ENCODE measurements around the gene STRN. TPM values are rescaled to one million over a fixed set of nuclear protein-coding genes. Genes with fewer than 3 reads are reported as not detected.

Gene STRN
- total RNA-seq, 2 experiments from 2014 or later: 16.1 to 32.6 TPM

- ChIA-PET CTCF (ENCODE audit: unreplicated experiment) (no interaction called here), POLR2A (interaction anchor here (0.5 kb wide), 1 partner anchor 128 kb away, joined by 6 read pairs; no protein-coding TSS in a partner anchor)
- no peak for TF ChIP-seq EZH2phosphoT487 (IDR thresholded peaks at IDR 0.05; ENCODE audit: borderline replicate concordance, low read depth, low read length)
- TF ChIP-seq CTCF (conservative IDR thresholded peaks at IDR 0.05; ENCODE audit: low read length): no peak
These were observed 84.5 kb downstream of the STRN start for GRCh38 chr2:36881816-36882215.

DNA sequence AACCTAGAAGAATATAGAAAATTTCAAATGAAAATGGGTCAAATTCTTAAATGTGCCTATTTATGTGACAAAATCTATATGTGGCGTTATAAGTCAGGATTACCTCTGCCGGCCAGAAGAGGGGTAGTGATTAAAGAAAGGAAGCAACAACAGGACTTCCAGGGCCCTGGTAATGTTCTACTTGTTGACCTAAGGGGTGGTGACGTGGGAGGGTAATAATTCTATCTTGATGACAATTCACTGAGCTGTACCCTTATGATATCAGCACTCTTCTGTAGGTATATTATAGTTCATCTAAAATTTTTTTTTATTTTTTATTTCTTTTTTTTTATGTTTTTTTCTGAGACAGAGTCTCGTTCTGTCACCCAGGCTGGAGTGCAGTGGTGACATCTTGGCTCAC is 87.9 kb downstream of the STRN start:
- Histone ChIP-seq H3K4me1 (ENCODE audit: insufficient read depth, low read length, poor library complexity, severe bottlenecking) (no peaks in the 10 kb centered on the region), H3K79me2 (ENCODE audit: insufficient read depth, low read depth, low read length) (no peaks in the 10 kb centered on the region), H2AFZ (ENCODE audit: low read length) (no peak overlapping the region), H3K9me2 (ENCODE audit: insufficient read depth, low read length) (no peaks in the 10 kb centered on the region), H3K27ac (ENCODE audit: low read depth, low read length, poor library complexity, severe bottlenecking) (no peak overlapping the region), H3K36me3 (ENCODE audit: insufficient read depth, low read length) (peaks cover 48% of the 10 kb centered on the region), H4K20me1 (ENCODE audit: insufficient read depth, low read length) (no peaks in the 10 kb centered on the region), H3K4me2 (ENCODE audit: low read length) (no peak overlapping the region), H3K9me3 (ENCODE audit: low read length) (no peaks in the 10 kb centered on the region), H3K4me3 (ENCODE audit: low read depth, low read length, poor library complexity, severe bottlenecking) (no peak overlapping the region)
- POLR2A ChIA-PET: no interaction called here
- TF ChIP-seq CTCF (conservative IDR thresholded peaks at IDR 0.05; ENCODE audit: low read length): no peak
- no peak for TF ChIP-seq EZH2phosphoT487 (IDR thresholded peaks at IDR 0.05; ENCODE audit: borderline replicate concordance, low read depth, low read length)
- BruUV-seq (replicated peaks): no TSS peak
- intact Hi-C loops (cut with micrococcal nuclease; ENCODE audit: unreplicated experiment): no loop called here
- DNase-seq (ENCODE audit: low spot score): no peak
- CTCF ChIA-PET (ENCODE audit: unreplicated experiment): no interaction called here

More at GRCh38 chr2:36881816-36882215, 84.5 kb downstream of the STRN start:
- DNase-seq (ENCODE audit: low spot score): no peak
- no peak overlapping the region for H3K27ac ChIP-seq (ENCODE audit: low read depth, low read length, poor library complexity, severe bottlenecking)
- no peaks in the 10 kb centered on the region for H4K20me1 ChIP-seq (ENCODE audit: insufficient read depth, low read length)
- peaks cover 36% of the 10 kb centered on the region for H3K36me3 ChIP-seq (ENCODE audit: insufficient read depth, low read length)
- BruUV-seq (replicated peaks): no TSS peak
- H3K4me3 ChIP-seq (ENCODE audit: low read depth, low read length, poor library complexity, severe bottlenecking): no peak overlapping the region
- no peaks in the 10 kb centered on the region for H3K79me2 ChIP-seq (ENCODE audit: insufficient read depth, low read depth, low read length)
- H3K4me2 ChIP-seq (ENCODE audit: low read length): no peak overlapping the region
- intact Hi-C loops (cut with micrococcal nuclease; ENCODE audit: unreplicated experiment): no loop called here
- H3K9me3 ChIP-seq (ENCODE audit: low read length): no peaks in the 10 kb centered on the region
- no peaks in the 10 kb centered on the region for H3K4me1 ChIP-seq (ENCODE audit: insufficient read depth, low read length, poor library complexity, severe bottlenecking)
- H2AFZ ChIP-seq (ENCODE audit: low read length): no peak overlapping the region
- no peaks in the 10 kb centered on the region for H3K9me2 ChIP-seq (ENCODE audit: insufficient read depth, low read length)

DNA sequence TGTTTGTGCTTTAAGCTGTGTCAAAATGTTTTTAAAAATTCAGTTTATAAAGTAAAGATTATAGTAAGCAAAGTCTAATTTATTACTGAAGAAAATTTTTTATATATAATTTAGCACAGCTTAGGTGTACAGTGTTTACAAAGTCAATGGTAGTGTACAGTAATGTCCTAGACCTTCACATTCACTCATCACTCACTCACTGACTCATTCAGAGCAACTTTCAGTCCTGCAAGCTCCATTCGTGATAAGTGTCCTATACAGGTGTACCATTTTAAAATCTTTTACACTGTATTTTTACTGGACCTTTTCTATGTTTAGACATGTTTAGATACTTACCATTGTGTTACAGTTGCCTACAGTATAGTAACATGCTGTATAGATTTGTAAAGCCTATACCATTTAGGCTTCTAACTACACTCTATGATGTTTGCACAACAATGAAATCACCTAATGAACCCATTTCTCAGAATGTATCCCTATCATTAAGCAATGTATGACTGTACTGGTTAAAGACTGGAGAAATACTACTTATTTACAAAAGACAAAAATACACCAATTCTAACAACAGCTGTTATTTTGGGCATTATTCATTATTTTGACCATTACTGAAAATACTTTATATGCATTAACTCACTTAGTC is 95.1 kb downstream of the STRN start:
- POLR2A ChIA-PET: interaction anchor here (0.5 to 1.8 kb wide), 3 partner anchors 22 to 738 kb away, joined by 3 to 9 read pairs (median 3); no protein-coding TSS in a partner anchor
- no peak for DNase-seq (ENCODE audit: low spot score)
- Histone ChIP-seq H3K36me3 (ENCODE audit: insufficient read depth, low read length) (peaks cover 89% of the 10 kb centered on the region), H3K4me2 (ENCODE audit: low read length) (no peak overlapping the region), H4K20me1 (ENCODE audit: insufficient read depth, low read length) (no peaks in the 10 kb centered on the region), H3K9me3 (ENCODE audit: low read length) (no peaks in the 10 kb centered on the region), H3K79me2 (ENCODE audit: insufficient read depth, low read depth, low read length) (no peaks in the 10 kb centered on the region), H3K4me3 (ENCODE audit: low read depth, low read length, poor library complexity, severe bottlenecking) (no peak overlapping the region), H3K27ac (ENCODE audit: low read depth, low read length, poor library complexity, severe bottlenecking) (no peak overlapping the region), H3K9me2 (ENCODE audit: insufficient read depth, low read length) (no peaks in the 10 kb centered on the region), H2AFZ (ENCODE audit: low read length) (no peak overlapping the region), H3K4me1 (ENCODE audit: insufficient read depth, low read length, poor library complexity, severe bottlenecking) (no peaks in the 10 kb centered on the region)
- CTCF ChIA-PET (ENCODE audit: unreplicated experiment): no interaction called here
- no TSS peak for BruUV-seq (replicated peaks)
- intact Hi-C loops (cut with micrococcal nuclease; ENCODE audit: unreplicated experiment): no loop called here
- TF ChIP-seq EZH2phosphoT487 (IDR thresholded peaks at IDR 0.05; ENCODE audit: borderline replicate concordance, low read depth, low read length) (no peak), CTCF (conservative IDR thresholded peaks at IDR 0.05; ENCODE audit: low read length) (no peak)
